Measurements from ENCODE around the gene TJAP1. TPM values are rescaled to one million over a fixed set of nuclear protein-coding genes. Genes with fewer than 3 reads are reported as not detected.

TJAP1 gene
- total RNA-seq, 1 experiment from 2014 or later = 50.5 TPM

DNA sequence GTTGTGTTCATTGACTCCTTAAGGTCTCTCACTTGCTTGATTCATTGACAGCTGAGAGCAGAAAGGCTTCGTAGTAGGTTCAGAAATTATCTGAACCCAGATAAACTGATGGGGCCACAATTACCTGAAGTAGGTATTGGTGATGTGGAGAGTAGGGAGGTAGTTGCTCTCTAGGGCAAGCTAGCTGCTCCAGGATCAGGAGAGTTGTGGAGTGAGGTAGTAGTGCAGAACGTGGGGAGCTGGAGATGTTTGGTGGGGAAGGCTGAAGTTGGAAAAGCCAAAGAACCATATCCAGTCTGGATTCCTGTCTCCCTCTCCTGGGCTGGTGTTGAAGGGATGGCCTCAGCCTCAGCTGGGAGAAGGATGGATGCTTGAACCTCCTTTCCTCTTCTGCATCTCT is 15.9 kb downstream of the TJAP1 start:
- no peaks in the 10 kb centered on the region for H3K9me2 ChIP-seq (ENCODE audit: insufficient read depth)
- ChIA-PET POLR2A (ENCODE audit: unreplicated experiment) (no interaction called here), CTCF (no interaction called here)
- H3K27me3 ChIP-seq (ENCODE audit: insufficient read depth, low read depth) = no peaks in the 10 kb centered on the region
- H3K4me2 ChIP-seq = no peak overlapping the region
- peaks cover 31% of the 10 kb centered on the region for H3K4me1 ChIP-seq (replicated peaks; ENCODE audit: insufficient read depth)
- no peaks in the 10 kb centered on the region for H3K36me3 ChIP-seq (ENCODE audit: low read depth)
- TF ChIP-seq, protein P1, sequence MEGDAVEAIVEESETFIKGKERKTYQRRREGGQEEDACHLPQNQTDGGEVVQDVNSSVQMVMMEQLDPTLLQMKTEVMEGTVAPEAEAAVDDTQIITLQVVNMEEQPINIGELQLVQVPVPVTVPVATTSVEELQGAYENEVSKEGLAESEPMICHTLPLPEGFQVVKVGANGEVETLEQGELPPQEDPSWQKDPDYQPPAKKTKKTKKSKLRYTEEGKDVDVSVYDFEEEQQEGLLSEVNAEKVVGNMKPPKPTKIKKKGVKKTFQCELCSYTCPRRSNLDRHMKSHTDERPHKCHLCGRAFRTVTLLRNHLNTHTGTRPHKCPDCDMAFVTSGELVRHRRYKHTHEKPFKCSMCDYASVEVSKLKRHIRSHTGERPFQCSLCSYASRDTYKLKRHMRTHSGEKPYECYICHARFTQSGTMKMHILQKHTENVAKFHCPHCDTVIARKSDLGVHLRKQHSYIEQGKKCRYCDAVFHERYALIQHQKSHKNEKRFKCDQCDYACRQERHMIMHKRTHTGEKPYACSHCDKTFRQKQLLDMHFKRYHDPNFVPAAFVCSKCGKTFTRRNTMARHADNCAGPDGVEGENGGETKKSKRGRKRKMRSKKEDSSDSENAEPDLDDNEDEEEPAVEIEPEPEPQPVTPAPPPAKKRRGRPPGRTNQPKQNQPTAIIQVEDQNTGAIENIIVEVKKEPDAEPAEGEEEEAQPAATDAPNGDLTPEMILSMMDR (conservative IDR thresholded peaks at IDR 0.05) = no peak
- no peak for TF ChIP-seq EZH2 (IDR thresholded peaks at IDR 0.05; ENCODE audit: low read depth)
- no peak for DNase-seq
- BruUV-seq (replicated peaks) = no TSS peak
- no peaks in the 10 kb centered on the region for H3K9me3 ChIP-seq (ENCODE audit: insufficient read depth, low read depth)
- no peak overlapping the region for H2AFZ ChIP-seq
- peaks cover 4% of the 10 kb centered on the region; the same call in 1 of the 2 replicates for H3K79me2 ChIP-seq (ENCODE audit: low read depth)
- no peak overlapping the region for H3K4me3 ChIP-seq
- 0 out of 2 replicates have a peak, but pooled peaks cover 14% of the 10 kb centered on the region for H4K20me1 ChIP-seq (ENCODE audit: insufficient read depth)
- no peak overlapping the region for H3K27ac ChIP-seq
- peaks cover 27% of the 10 kb centered on the region; the same call in 1 of the 2 replicates for H3F3A ChIP-seq (ENCODE audit: insufficient read depth, low read depth)
- intact Hi-C loops (cut with micrococcal nuclease; ENCODE audit: unreplicated experiment) = loop anchor here (10.0 kb wide), 2 partner anchors 58 to 318 kb away; partner anchors contain the start of gene SRF

GRCh38 chr6:43493833-43494232 is 16.5 kb downstream of the TJAP1 start:
- no peaks in the 10 kb centered on the region for H3K9me2 ChIP-seq (ENCODE audit: insufficient read depth)
- H3K27me3 ChIP-seq (ENCODE audit: insufficient read depth, low read depth) = no peaks in the 10 kb centered on the region
- H3K79me2 ChIP-seq (ENCODE audit: low read depth) = peaks cover 4% of the 10 kb centered on the region; the same call in 1 of the 2 replicates
- no peak for TF ChIP-seq EZH2 (IDR thresholded peaks at IDR 0.05; ENCODE audit: low read depth)
- TF ChIP-seq, protein P1 (conservative IDR thresholded peaks at IDR 0.05) = no peak
- H3F3A ChIP-seq (ENCODE audit: insufficient read depth, low read depth) = peaks cover 27% of the 10 kb centered on the region; the same call in 1 of the 2 replicates
- no peak overlapping the region for H3K4me3 ChIP-seq
- POLR2A ChIA-PET (ENCODE audit: unreplicated experiment) = no interaction called here
- no peak for DNase-seq
- no peak overlapping the region for H3K4me2 ChIP-seq
- H3K9me3 ChIP-seq (ENCODE audit: insufficient read depth, low read depth) = no peaks in the 10 kb centered on the region
- H3K36me3 ChIP-seq (ENCODE audit: low read depth) = 0 out of 2 replicates have a peak, but pooled peaks cover 3% of the 10 kb centered on the region
- H2AFZ ChIP-seq = no peak overlapping the region
- H3K4me1 ChIP-seq (replicated peaks; ENCODE audit: insufficient read depth) = peaks cover 31% of the 10 kb centered on the region
- BruUV-seq (replicated peaks) = no TSS peak
- H4K20me1 ChIP-seq (ENCODE audit: insufficient read depth) = 0 out of 2 replicates have a peak, but pooled peaks cover 13% of the 10 kb centered on the region
- H3K27ac ChIP-seq = no peak overlapping the region
- CTCF ChIA-PET = no interaction called here
- intact Hi-C loops (cut with micrococcal nuclease; ENCODE audit: unreplicated experiment) = loop anchor here (10.0 kb wide), 2 partner anchors 59 to 319 kb away; partner anchors contain the start of gene SRF

- H3K4me1 ChIP-seq (replicated peaks; ENCODE audit: insufficient read depth) = peaks cover 31% of the 10 kb centered on the region
- no TSS peak for BruUV-seq (replicated peaks)
- peaks cover 4% of the 10 kb centered on the region; the same call in 1 of the 2 replicates for H3K79me2 ChIP-seq (ENCODE audit: low read depth)
- H3F3A ChIP-seq (ENCODE audit: insufficient read depth, low read depth) = peaks cover 27% of the 10 kb centered on the region; the same call in 1 of the 2 replicates
- H3K4me2 ChIP-seq = no peak overlapping the region
- H4K20me1 ChIP-seq (ENCODE audit: insufficient read depth) = 0 out of 2 replicates have a peak, but pooled peaks cover 11% of the 10 kb centered on the region
- H3K9me2 ChIP-seq (ENCODE audit: insufficient read depth) = no peaks in the 10 kb centered on the region
- intact Hi-C loops (cut with micrococcal nuclease; ENCODE audit: unreplicated experiment) = loop anchor here (10.0 kb wide), 2 partner anchors 60 to 320 kb away; partner anchors contain the start of gene SRF
- no peaks in the 10 kb centered on the region for H3K27me3 ChIP-seq (ENCODE audit: insufficient read depth, low read depth)
- no peak for TF ChIP-seq EZH2 (IDR thresholded peaks at IDR 0.05; ENCODE audit: low read depth)
- TF ChIP-seq, protein P1 (conservative IDR thresholded peaks at IDR 0.05) = no peak
- H3K9me3 ChIP-seq (ENCODE audit: insufficient read depth, low read depth) = no peaks in the 10 kb centered on the region
- no peak overlapping the region for H3K4me3 ChIP-seq
- H3K36me3 ChIP-seq (ENCODE audit: low read depth) = 0 out of 2 replicates have a peak, but pooled peaks cover 8% of the 10 kb centered on the region
- ChIA-PET CTCF (interaction anchor here (2.8 kb wide), 1 partner anchor 13 kb away, joined by 8 read pairs; no protein-coding TSS in a partner anchor), POLR2A (ENCODE audit: unreplicated experiment) (interaction anchor here (0.6 kb wide), 1 partner anchor 123 kb away, joined by 3 read pairs; no protein-coding TSS in a partner anchor)
- no peak overlapping the region for H2AFZ ChIP-seq
- DNase-seq = no peak
- no peak overlapping the region for H3K27ac ChIP-seq
Measured at GRCh38 chr6:43494321-43494720, 17.0 kb downstream of the TJAP1 start.
